ENCODE data around the gene DFFA.

DNA sequence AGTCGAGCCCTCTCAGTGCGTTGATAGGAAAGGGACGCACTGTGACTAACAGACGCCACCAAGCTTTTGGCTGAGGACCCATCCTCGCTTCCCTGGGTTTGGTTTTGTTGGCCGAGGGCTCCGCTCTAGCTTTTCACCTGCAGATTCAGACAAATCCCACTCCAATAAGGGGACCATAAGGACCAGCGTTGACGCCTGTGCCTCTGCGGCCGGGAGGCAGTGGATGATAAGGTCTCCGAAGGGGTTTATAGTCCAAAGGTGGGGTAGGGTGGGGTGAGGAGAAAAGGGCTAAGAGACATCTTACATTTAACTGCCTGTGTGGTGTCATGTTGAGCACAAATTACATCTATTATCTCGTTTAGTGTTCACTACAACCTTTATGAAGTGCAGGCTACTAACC is 3.2 kb upstream of the DFFA start:
- TF ChIP-seq CTCF (IDR thresholded peaks at IDR 0.05) (no peak), ZFX (IDR thresholded peaks at IDR 0.05; ENCODE audit: borderline replicate concordance) (no peak)
